GM13977 (cell line): ENCODE measurements around the gene CA10.

ENCODE experiments used
- DNase-seq: peaks from one replicate; pipeline ENCODE4 v3.0.0; 2012; ENCODE audit warnings: low spot score
- in situ Hi-C: fragments of 300-500 bp; cut with MboI; formaldehyde crosslinking; loops from one replicate; pipeline ENCODE4 v1.12.0; 2022; ENCODE audit warnings: low sequenced_read_pairs, low pct_unique_long_range_greater_than_20kb, mixed read lengths, inconsistent platforms; ENCODE audit not compliant: unreplicated experiment
- TF ChIP-seq, protein P1 (sequence below): IDR thresholded peaks from 2 replicates; pipeline ENCODE4 v1.5.1; 2012; ENCODE audit warnings: mild to moderate bottlenecking, control low read depth; ENCODE audit not compliant: insufficient read depth; ENCODE audit errors: extremely low read depth, missing control alignments

CA10 gene

DNA sequence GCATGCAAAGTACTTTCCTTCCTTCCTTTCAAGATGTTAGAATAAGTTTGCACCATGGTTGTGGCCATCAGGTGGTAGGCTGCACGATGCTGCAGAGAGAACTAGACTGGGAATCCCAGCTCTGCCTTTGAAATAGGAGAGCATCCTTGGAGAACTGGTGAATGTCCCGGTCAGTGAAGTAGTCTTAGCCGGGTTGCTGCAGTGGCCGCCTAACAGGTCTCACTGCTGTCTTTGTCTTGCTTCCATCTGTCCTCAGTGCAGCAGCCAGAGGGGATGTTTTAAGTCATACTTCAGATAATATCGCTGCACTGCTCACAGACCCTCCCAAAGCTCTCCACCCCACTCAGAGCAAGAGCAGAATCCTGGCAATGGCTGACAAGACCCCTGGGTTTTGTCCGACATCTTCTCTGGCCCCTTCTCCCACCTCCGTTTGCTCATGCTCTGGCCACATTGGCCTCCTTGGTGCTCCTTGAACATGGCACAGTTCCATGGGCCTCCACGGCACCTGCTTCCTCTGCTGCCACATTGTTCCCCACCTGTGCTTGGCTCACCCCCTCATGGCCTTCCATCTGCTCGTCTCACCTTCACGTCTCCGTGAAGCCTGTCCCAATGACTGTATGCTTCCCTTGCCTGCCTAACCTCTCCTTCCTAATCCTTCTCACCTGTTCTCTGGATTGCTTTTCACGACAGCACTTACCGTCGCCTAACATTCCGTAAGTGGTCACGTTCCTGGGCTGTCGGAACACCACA is 458.3 kb downstream of the CA10 start:
- in situ Hi-C loops: no loop called here
- TF ChIP-seq, protein P1, sequence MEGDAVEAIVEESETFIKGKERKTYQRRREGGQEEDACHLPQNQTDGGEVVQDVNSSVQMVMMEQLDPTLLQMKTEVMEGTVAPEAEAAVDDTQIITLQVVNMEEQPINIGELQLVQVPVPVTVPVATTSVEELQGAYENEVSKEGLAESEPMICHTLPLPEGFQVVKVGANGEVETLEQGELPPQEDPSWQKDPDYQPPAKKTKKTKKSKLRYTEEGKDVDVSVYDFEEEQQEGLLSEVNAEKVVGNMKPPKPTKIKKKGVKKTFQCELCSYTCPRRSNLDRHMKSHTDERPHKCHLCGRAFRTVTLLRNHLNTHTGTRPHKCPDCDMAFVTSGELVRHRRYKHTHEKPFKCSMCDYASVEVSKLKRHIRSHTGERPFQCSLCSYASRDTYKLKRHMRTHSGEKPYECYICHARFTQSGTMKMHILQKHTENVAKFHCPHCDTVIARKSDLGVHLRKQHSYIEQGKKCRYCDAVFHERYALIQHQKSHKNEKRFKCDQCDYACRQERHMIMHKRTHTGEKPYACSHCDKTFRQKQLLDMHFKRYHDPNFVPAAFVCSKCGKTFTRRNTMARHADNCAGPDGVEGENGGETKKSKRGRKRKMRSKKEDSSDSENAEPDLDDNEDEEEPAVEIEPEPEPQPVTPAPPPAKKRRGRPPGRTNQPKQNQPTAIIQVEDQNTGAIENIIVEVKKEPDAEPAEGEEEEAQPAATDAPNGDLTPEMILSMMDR: no peak

DNA sequence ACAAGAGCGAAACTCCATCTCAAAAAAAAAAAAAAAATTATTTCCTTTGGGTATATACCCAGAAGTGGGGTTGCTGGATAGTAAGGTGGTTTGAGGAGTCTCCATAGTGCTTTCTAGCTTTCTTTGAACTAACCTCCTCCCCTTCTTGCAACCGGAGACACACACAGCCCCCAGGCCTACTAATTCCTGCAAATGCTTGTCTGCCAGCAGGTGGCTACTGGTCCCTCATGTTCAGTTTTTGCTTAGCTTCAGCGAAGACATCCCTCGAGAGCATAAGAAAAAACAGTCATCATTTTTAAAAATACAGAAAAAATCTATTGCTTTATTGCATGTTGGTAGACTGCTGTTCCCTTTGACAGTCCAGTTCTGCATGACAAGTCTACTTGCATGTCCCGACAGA is 459.2 kb downstream of the CA10 start:
- TF ChIP-seq, protein P1: no peak

More for the DNA sequence above, 458.3 kb downstream of the CA10 start:
- no peak for DNase-seq

DNA sequence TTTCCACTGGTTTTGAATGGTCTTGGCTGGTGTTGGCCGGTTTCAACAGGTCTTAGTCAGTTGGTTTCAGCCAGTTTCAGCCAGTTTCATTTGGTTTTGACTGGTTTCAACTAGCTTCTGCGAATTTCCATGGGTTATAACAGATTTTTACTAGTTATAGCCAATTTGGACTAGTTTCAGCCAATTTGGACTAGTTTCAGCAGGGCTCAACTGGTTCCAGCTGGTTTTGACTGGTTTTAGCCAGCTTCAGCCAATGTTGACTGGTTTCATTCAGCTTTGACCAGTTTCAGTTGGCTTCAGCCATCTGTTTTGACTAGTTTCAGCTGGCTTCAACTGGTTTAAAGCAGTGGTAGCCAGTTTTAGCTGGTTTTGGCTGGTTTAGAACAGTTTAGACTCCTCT is 465.6 kb downstream of the CA10 start:
- TF ChIP-seq, protein P1: no peak
- in situ Hi-C loops: no loop called here
- no peak for DNase-seq

More for the DNA sequence above, 459.2 kb downstream of the CA10 start:
- DNase-seq: no peak
- in situ Hi-C loops: no loop called here

DNA sequence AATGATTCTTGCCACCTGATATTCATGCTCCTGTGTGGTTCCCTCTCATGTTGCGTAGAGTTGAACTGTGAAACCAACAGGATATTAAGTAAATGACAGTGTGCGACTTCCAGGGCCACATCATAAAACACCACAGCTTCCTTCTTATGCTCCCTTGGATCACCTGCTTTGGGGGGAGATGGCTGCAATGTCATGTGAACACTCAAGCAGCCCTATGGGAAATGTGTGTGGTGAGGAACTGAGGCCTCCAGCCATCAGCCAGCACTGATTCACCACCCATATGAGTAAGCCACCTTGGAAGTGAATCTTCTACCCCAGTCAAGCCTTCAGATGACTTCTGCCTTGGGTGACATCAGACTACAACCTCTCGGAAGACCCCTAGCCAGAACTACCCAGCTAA is 470.6 kb downstream of the CA10 start:
- no peak for DNase-seq
- TF ChIP-seq, protein P1: no peak
- in situ Hi-C loops: no loop called here

DNA sequence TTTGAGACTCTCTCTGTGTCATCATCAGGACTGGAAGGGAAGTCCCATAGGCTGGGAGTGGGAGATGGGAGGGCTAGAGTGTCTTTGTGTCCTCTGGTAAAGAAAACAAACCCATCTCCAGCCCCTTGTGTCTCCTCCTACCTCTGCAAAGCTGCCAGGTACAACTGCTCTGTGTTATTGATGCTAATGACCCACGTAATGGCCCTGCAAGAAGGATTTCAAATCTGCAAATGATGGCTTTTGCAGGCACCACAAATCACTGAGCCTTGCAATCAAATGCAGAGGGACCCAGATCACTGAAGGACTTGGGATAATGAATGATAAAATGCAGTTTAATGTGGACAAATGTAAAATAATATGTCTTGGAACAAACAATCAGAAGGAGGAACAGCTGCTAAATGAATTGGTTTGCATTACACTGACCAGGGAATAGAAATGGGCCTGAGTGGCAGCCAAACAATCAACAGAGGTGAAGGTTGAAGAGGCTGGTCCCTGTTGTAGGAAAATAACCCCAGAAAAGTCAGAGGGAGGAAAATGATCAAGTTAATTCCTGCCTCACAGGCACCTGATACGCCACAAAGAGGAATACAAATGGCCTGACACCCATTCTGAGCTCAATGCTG is 473.1 kb downstream of the CA10 start:
- in situ Hi-C loops: no loop called here
- no peak for DNase-seq
- TF ChIP-seq, protein P1: no peak

DNA sequence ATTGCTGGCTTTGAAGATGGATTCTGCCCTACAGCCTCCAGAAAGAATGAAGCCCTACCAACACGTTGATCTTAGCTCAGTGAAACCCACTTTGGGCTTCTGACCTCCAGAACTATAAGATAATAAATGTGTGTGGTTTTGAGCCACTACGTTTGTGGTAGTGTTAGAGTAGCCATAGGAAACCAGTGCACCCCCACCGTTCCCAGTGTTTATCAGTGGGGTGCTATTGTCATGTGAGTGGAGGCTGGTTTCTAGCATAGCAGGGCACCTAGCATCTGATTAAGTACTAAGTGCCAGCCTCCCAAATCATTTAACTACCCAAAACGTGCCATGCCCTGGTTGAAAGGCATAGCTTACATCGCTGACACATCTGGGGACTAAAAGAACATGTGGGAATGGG is 474.3 kb downstream of the CA10 start:
- TF ChIP-seq, protein P1: no peak

More for the DNA sequence above, 474.3 kb downstream of the CA10 start:
- in situ Hi-C loops: no loop called here
- DNase-seq: no peak
